Liver (tissue), 9 donors: ENCODE data around the gene EXOC4. TPM values are rescaled to one million over a fixed set of nuclear protein-coding genes. Genes with fewer than 3 reads are reported as not detected.

Experiments
- DNase-seq: peaks from one replicate; pipeline ENCODE4 v3.0.0-alpha.2; 2017; ENCODE audit warnings: low spot score
- H3K27ac ChIP-seq, 2 donors: one replicate each; pipeline ENCODE4 v1.7.0; 2013; ENCODE audit warnings: inconsistent platforms in 2 of 2, low read length in 2 of 2, control low read depth in 1 of 2, low read depth in 1 of 2, mild to moderate bottlenecking in 1 of 2
- H3K27me3 ChIP-seq, 4 donors: one replicate each; pipeline versions ENCODE4 v1.6.1 to v1.7.0; 2013; ENCODE audit warnings: low read length in 3 of 4, inconsistent platforms in 1 of 4, mild to moderate bottlenecking in 1 of 4, moderate library complexity in 1 of 4; ENCODE audit not compliant: control insufficient read depth in 4 of 4, insufficient read depth in 4 of 4
- H3K36me3 ChIP-seq, 4 donors: one replicate each; pipeline versions ENCODE4 v1.6.1 to v1.7.0; 2013; ENCODE audit warnings: low read length in 3 of 4, mild to moderate bottlenecking in 3 of 4, low read depth in 1 of 4, moderate library complexity in 1 of 4; ENCODE audit not compliant: control insufficient read depth in 4 of 4, insufficient read depth in 3 of 4
- H3K4me1 ChIP-seq, 4 donors: one replicate each; pipeline versions ENCODE4 v1.6.1 to v1.7.0; 2013; ENCODE audit warnings: low read length in 3 of 4, mild to moderate bottlenecking in 3 of 4, moderate library complexity in 1 of 4; ENCODE audit not compliant: control insufficient read depth in 4 of 4, insufficient read depth in 4 of 4
- H3K4me3 ChIP-seq, 3 donors: one replicate each; pipeline versions ENCODE4 v1.6.1 to v1.7.0; 2013; ENCODE audit warnings: low read length in 3 of 3, control low read depth in 1 of 3, low read depth in 1 of 3, mild to moderate bottlenecking in 1 of 3
- H3K9ac ChIP-seq, 2 donors: one replicate each; pipeline ENCODE4 v1.7.0; 2013; ENCODE audit warnings: low read length in 2 of 2, mild to moderate bottlenecking in 2 of 2, moderate library complexity in 2 of 2, control low read depth in 1 of 2, low read depth in 1 of 2
- H3K9me3 ChIP-seq, 4 donors: one replicate each; pipeline versions ENCODE4 v1.6.1 to v1.7.0; 2013; ENCODE audit warnings: low read length in 3 of 4; ENCODE audit not compliant: control insufficient read depth in 4 of 4
- EGR1 ChIP-seq, 2 donors: IDR thresholded peaks; 2 replicates each; pipeline ENCODE4 v1.6.1; 2016 to 2018; ENCODE audit warnings: antibody characterized with exemption in 2 of 2, low read depth in 2 of 2
- FOXA1 ChIP-seq: IDR thresholded peaks from 2 replicates; pipeline ENCODE4 v1.6.1; 2016; ENCODE audit warnings: antibody characterized with exemption
- FOXA2 ChIP-seq: IDR thresholded peaks from 2 replicates; pipeline ENCODE4 v1.6.1; 2016; ENCODE audit warnings: antibody characterized with exemption
- GABPA ChIP-seq, 2 donors: IDR thresholded peaks in 1 of 2; conservative IDR thresholded peaks in 1 of 2; 2 replicates each; pipeline ENCODE4 v1.6.1; 2016; ENCODE audit warnings: antibody characterized with exemption in 2 of 2, mild to moderate bottlenecking in 1 of 2, moderate library complexity in 1 of 2
- HNF4A ChIP-seq, 2 donors: conservative IDR thresholded peaks; 2 replicates each; pipeline ENCODE4 v1.6.1; 2016; ENCODE audit warnings: antibody characterized with exemption in 2 of 2, mild to moderate bottlenecking in 2 of 2
- HNF4G ChIP-seq: IDR thresholded peaks from 2 replicates; pipeline ENCODE4 v1.6.1; 2016; ENCODE audit warnings: antibody characterized with exemption
- JUND ChIP-seq, 2 donors: IDR thresholded peaks; 2 replicates each; pipeline ENCODE4 v1.6.1; 2016; ENCODE audit warnings: antibody characterized with exemption in 2 of 2
- NR2F2 ChIP-seq: IDR thresholded peaks from 2 replicates; pipeline ENCODE4 v1.6.1; 2016; ENCODE audit warnings: antibody characterized with exemption
- RAD21 ChIP-seq, 2 donors: IDR thresholded peaks; 2 replicates each; pipeline ENCODE4 v1.6.1; 2016; ENCODE audit warnings: antibody characterized with exemption in 2 of 2, mild to moderate bottlenecking in 2 of 2
- RXRA ChIP-seq, 2 donors: IDR thresholded peaks; 2 replicates each; pipeline ENCODE4 v1.6.1; 2017 to 2018; ENCODE audit warnings: antibody characterized with exemption in 2 of 2, mild to moderate bottlenecking in 1 of 2
- SP1 ChIP-seq: IDR thresholded peaks from 2 replicates; pipeline ENCODE4 v1.6.1; 2018; ENCODE audit warnings: antibody characterized with exemption, mild to moderate bottlenecking
- TAF1 ChIP-seq: conservative IDR thresholded peaks from 2 replicates; pipeline ENCODE4 v1.6.1; 2016; ENCODE audit warnings: antibody characterized with exemption, mild to moderate bottlenecking
- YY1 ChIP-seq: IDR thresholded peaks from 2 replicates; pipeline ENCODE4 v1.6.1; 2016; ENCODE audit warnings: antibody characterized with exemption, mild to moderate bottlenecking
- WGBS: extraction: QIAGEN DNeasy Blood & Tissue Kit; methylation state at CpG from one replicate; pipeline ENCODE4 v1.1.7; 2013; 5-methylcytosine and 5-hydroxymethylcytosine counted together
- polyA plus RNA-seq, 2 donors: library from polyadenylated mRNA; stranded (reverse) in 1 of 2; unstranded in 1 of 2; fragments of 200-250 nt in 1 of 2; fragments of >200 nt in 1 of 2; fragmentation: Nextera tagmentation in 1 of 2; extraction: Ambion mirVana in 1 of 2; gene quantifications; one replicate each; pipeline versions ENCODE4 v1.2.1 to v1.2.3, GENCODE V29; 2013 to 2015
- total RNA-seq, 2 donors: library from RNA; depleted of rRNA; stranded (reverse); fragments of >200 nt; gene quantifications; one replicate each; pipeline ENCODE4 v1.2.3, GENCODE V29; 2014
- TF ChIP-seq, protein P1 (sequence below): IDR thresholded peaks from 2 replicates; pipeline ENCODE4 v1.6.1; 2016; ENCODE audit warnings: antibody characterized with exemption
- TF ChIP-seq, protein P2 (sequence below): IDR thresholded peaks from 2 replicates; pipeline ENCODE4 v1.6.1; 2016; ENCODE audit warnings: antibody characterized with exemption
- TF ChIP-seq, protein P3 (sequence below): IDR thresholded peaks from 2 replicates; pipeline ENCODE4 v1.6.1; 2016; ENCODE audit warnings: antibody characterized with exemption
- TF ChIP-seq, protein P4 (sequence below): fragments of 150-350 bp; IDR thresholded peaks from 2 replicates; pipeline ENCODE4 v1.5.1; 2017; ENCODE audit warnings: improper control_type of control experiment, low read depth, low read length; ENCODE audit not compliant: missing input control
- TF ChIP-seq, protein P5 (sequence below): IDR thresholded peaks from 2 replicates; pipeline ENCODE4 v1.6.1; 2016; ENCODE audit warnings: antibody characterized with exemption, mild to moderate bottlenecking
- donor health status: healthy.
- donor health status: healthy.
- donor health status: healthy.
- donor health status: healthy.
- donor health status: healthy.

The EXOC4 gene
- total and polyA plus RNA-seq, 4 donors: 9.5 to 55.9 (median 23.6) TPM

DNA sequence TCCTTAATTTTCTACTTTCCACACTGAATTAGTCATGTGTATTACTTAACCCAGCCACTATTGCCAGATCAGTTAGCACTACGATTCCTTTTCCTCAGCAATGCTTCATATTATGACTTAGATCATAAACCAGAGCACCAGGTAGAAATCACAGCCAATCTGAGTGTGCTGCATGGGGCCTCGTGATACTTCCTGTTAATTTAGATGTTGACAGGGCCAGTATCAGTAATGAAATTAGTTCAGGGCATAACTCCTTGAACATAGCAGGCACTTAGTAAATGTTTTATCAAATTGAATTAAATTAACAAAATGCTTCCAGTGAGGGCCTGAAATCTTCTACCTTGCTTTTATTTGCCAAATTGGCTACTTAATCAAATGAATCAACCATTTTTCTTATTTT is 705.0 kb downstream of the EXOC4 start:
- WGBS: 85% methylated on average over 2 of the region's 2 CpGs
- TF ChIP-seq RAD21 (IDR thresholded peaks at IDR 0.05): no peak
- TF ChIP-seq, protein P1, sequence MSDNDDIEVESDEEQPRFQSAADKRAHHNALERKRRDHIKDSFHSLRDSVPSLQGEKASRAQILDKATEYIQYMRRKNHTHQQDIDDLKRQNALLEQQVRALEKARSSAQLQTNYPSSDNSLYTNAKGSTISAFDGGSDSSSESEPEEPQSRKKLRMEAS: no peak
- no peak for TF ChIP-seq TAF1
- no peak for TF ChIP-seq JUND (IDR thresholded peaks at IDR 0.05)
- TF ChIP-seq, protein P2, sequence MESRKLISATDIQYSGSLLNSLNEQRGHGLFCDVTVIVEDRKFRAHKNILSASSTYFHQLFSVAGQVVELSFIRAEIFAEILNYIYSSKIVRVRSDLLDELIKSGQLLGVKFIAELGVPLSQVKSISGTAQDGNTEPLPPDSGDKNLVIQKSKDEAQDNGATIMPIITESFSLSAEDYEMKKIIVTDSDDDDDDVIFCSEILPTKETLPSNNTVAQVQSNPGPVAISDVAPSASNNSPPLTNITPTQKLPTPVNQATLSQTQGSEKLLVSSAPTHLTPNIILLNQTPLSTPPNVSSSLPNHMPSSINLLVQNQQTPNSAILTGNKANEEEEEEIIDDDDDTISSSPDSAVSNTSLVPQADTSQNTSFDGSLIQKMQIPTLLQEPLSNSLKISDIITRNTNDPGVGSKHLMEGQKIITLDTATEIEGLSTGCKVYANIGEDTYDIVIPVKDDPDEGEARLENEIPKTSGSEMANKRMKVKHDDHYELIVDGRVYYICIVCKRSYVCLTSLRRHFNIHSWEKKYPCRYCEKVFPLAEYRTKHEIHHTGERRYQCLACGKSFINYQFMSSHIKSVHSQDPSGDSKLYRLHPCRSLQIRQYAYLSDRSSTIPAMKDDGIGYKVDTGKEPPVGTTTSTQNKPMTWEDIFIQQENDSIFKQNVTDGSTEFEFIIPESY: no peak
- TF ChIP-seq SP1: no peak
- no peak for TF ChIP-seq FOXA1
- TF ChIP-seq RXRA (IDR thresholded peaks at IDR 0.05): no peak
- no peak for TF ChIP-seq GABPA (IDR thresholded peaks at IDR 0.05 in 1 of 2, conservative IDR thresholded peaks at IDR 0.05 in 1 of 2)
- no peak for TF ChIP-seq EGR1 (IDR thresholded peaks at IDR 0.05; ENCODE audit: low read depth in 2 of 2)
- TF ChIP-seq, protein P3, sequence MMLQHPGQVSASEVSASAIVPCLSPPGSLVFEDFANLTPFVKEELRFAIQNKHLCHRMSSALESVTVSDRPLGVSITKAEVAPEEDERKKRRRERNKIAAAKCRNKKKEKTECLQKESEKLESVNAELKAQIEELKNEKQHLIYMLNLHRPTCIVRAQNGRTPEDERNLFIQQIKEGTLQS: no peak
- TF ChIP-seq, protein P4, sequence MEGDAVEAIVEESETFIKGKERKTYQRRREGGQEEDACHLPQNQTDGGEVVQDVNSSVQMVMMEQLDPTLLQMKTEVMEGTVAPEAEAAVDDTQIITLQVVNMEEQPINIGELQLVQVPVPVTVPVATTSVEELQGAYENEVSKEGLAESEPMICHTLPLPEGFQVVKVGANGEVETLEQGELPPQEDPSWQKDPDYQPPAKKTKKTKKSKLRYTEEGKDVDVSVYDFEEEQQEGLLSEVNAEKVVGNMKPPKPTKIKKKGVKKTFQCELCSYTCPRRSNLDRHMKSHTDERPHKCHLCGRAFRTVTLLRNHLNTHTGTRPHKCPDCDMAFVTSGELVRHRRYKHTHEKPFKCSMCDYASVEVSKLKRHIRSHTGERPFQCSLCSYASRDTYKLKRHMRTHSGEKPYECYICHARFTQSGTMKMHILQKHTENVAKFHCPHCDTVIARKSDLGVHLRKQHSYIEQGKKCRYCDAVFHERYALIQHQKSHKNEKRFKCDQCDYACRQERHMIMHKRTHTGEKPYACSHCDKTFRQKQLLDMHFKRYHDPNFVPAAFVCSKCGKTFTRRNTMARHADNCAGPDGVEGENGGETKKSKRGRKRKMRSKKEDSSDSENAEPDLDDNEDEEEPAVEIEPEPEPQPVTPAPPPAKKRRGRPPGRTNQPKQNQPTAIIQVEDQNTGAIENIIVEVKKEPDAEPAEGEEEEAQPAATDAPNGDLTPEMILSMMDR: no peak
- TF ChIP-seq, protein P5, sequence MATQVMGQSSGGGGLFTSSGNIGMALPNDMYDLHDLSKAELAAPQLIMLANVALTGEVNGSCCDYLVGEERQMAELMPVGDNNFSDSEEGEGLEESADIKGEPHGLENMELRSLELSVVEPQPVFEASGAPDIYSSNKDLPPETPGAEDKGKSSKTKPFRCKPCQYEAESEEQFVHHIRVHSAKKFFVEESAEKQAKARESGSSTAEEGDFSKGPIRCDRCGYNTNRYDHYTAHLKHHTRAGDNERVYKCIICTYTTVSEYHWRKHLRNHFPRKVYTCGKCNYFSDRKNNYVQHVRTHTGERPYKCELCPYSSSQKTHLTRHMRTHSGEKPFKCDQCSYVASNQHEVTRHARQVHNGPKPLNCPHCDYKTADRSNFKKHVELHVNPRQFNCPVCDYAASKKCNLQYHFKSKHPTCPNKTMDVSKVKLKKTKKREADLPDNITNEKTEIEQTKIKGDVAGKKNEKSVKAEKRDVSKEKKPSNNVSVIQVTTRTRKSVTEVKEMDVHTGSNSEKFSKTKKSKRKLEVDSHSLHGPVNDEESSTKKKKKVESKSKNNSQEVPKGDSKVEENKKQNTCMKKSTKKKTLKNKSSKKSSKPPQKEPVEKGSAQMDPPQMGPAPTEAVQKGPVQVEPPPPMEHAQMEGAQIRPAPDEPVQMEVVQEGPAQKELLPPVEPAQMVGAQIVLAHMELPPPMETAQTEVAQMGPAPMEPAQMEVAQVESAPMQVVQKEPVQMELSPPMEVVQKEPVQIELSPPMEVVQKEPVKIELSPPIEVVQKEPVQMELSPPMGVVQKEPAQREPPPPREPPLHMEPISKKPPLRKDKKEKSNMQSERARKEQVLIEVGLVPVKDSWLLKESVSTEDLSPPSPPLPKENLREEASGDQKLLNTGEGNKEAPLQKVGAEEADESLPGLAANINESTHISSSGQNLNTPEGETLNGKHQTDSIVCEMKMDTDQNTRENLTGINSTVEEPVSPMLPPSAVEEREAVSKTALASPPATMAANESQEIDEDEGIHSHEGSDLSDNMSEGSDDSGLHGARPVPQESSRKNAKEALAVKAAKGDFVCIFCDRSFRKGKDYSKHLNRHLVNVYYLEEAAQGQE: no peak
- TF ChIP-seq YY1: no peak
- no peak for TF ChIP-seq FOXA2
- TF ChIP-seq HNF4G: no peak
- TF ChIP-seq NR2F2: no peak
- TF ChIP-seq HNF4A (conservative IDR thresholded peaks at IDR 0.05): no peak
- H3K27ac ChIP-seq: no peak overlapping the region

More for the DNA sequence above, 705.0 kb downstream of the EXOC4 start:
- H3K9ac ChIP-seq: no peak overlapping the region
- no peaks in the 10 kb centered on the region for H3K9me3 ChIP-seq
- no peaks in the 10 kb centered on the region for H3K4me1 ChIP-seq
- no peak overlapping the region for H3K4me3 ChIP-seq
- H3K27me3 ChIP-seq: no peaks in the 10 kb centered on the region
- no peak for DNase-seq
- no peaks in the 10 kb centered on the region for H3K36me3 ChIP-seq
